ENCODE measurements around the gene FAIM2. TPM values are rescaled to one million over a fixed set of nuclear protein-coding genes. Genes with fewer than 3 reads are reported as not detected.

FAIM2 gene
- total and polyA plus RNA-seq, 2 donors (not counting 3 experiments of a cell fraction or from before 2014, with no cell fraction given) = 0.01 TPM; not detected in 1

DNA sequence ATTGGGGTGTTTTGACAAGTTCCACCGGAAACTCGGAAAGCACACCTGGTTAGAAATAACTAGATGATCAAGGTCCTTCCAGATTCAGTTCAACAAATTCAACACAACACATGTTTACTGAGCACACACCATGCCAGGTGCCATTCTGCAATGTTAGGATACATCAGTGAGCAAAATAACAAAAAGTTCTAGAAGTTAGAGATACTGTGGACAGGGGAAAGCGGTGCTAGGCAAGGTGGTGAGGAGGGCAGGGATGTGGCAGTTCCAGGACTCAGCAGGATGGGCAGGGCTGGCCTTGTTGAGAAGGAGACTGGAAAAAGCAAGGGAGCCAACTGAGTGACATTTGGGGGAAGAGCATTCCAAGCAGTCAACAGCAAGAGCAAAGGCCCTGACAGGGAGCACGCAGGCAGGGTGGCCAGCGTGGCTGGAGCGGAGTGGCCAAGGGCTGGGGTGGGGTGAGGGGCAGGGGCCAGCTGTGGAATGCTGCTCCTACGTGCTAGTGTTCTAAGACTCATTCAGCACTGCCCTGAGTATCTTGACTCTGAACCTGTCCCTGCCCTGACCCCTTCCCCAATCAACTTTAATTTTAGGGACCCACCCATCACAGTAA lies 19.4 kb upstream of the FAIM2 start:
- CTCF ChIA-PET = interaction anchor here (0.8 to 2.3 kb wide), 4 partner anchors 22 to 56 kb away, joined by 3 to 6 read pairs (median 4); no protein-coding TSS in a partner anchor

DNA sequence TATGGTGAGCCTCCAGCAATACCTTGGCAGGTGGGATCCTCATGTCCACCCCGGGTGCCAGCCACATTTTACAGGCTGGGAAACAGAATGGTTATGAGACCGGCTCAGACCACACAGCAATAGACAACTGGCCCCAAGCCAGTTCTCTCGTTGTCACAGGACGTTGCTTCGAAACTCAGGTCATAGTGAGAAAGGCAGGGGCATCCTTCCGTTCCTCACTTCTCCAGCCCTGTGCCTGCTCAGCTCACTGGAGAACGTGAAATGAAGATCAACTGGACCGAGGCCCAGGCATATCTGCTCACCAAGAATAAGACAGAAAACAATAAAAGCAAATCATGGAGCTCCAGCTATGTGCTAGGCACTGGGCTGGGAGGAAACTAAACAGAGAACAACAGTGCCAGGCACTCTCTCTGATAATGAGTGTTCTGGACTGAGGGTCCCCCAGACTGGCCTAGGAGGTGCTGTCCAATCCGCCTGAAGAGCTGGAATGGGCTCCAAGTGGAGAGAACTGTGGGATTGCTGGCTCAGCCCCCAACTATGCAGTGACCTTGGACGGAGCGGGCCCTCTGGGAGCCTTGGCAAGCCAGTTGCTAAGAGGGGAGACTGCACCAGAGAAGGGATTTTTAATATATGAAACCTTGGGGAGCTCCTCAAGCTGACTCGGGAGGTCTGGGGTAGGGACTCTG lies 18.8 kb upstream of the FAIM2 start:
- dilution Hi-C loops (cut with MboI; ENCODE audit: extremely low pct_ligation_motif_present, low sequenced_read_pairs) = no loop called here
- CTCF ChIA-PET = interaction anchor here (0.8 to 2.3 kb wide), 4 partner anchors 23 to 56 kb away, joined by 3 to 6 read pairs (median 4); no protein-coding TSS in a partner anchor

More for the DNA sequence above, 19.4 kb upstream of the FAIM2 start:
- no peaks in the 10 kb centered on the region for H3K79me2 ChIP-seq (ENCODE audit: control insufficient read depth, insufficient read depth, low read length)
- no peaks in the 10 kb centered on the region for H3K36me3 ChIP-seq (ENCODE audit: control insufficient read depth in 2 of 2, extremely low read depth in 1 of 2, insufficient read depth in 2 of 2, low read length in 2 of 2)
- no peaks in the 10 kb centered on the region for H4K20me1 ChIP-seq (replicated peaks; ENCODE audit: control insufficient read depth, extremely low read depth, insufficient read depth, low read length)
- POLR2A ChIA-PET = no interaction called here
- TF ChIP-seq FOS (IDR thresholded peaks at IDR 0.05; ENCODE audit: borderline replicate concordance, insufficient read depth, low read length) (no peak), POLR2A (IDR thresholded peaks at IDR 0.05; ENCODE audit: low read depth, low read length) (no peak), MYC (IDR thresholded peaks at IDR 0.05; ENCODE audit: low read depth, low read length) (no peak), GATA2 (IDR thresholded peaks at IDR 0.05; ENCODE audit: insufficient read depth, insufficient read length, low read depth, low read length) (no peak), EZH2 (IDR thresholded peaks at IDR 0.05; ENCODE audit: borderline replicate concordance, low read depth, low read length, severe bottlenecking) (no peak)
- TF ChIP-seq, protein P1, sequence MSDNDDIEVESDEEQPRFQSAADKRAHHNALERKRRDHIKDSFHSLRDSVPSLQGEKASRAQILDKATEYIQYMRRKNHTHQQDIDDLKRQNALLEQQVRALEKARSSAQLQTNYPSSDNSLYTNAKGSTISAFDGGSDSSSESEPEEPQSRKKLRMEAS (IDR thresholded peaks at IDR 0.05; ENCODE audit: insufficient read depth, insufficient read length) = no peak
- intact Hi-C loops (cut with micrococcal nuclease) (no loop called here), dilution Hi-C loops (cut with MboI; ENCODE audit: extremely low pct_ligation_motif_present, low sequenced_read_pairs) (no loop called here)
- H3K27ac ChIP-seq (ENCODE audit: insufficient read depth, low read depth, low read length) = no peak overlapping the region
- H3K4me1 ChIP-seq (ENCODE audit: control insufficient read depth, extremely low read depth, insufficient read depth, low read length) = peaks cover 16% of the 10 kb centered on the region
- no peak overlapping the region for H2AFZ ChIP-seq (ENCODE audit: low read depth, low read length)
- no peak overlapping the region for H3K9ac ChIP-seq (replicated peaks; ENCODE audit: extremely low read depth, insufficient read depth, low read length)
- no peaks in the 10 kb centered on the region for H3K27me3 ChIP-seq (ENCODE audit: control insufficient read depth in 2 of 2, insufficient read depth in 2 of 2, low read length in 2 of 2)
- H3K9me3 ChIP-seq (replicated peaks; ENCODE audit: control insufficient read depth, insufficient read depth, low read length) = no peaks in the 10 kb centered on the region
- FAIRE-seq (no peak), DNase-seq (ENCODE audit: low read depth, low spot score) (no peak)
- BruUV-seq (replicated peaks) = no TSS peak
- no peaks in the 10 kb centered on the region for H3K9me1 ChIP-seq (replicated peaks; ENCODE audit: control insufficient read depth, extremely low read depth, insufficient read depth, low read length)
- no peak overlapping the region for H3K4me3 ChIP-seq (replicated peaks in 1 of 3; ENCODE audit: insufficient read depth in 1 of 3, low read depth in 1 of 3, low read length in 3 of 3)
- H3K4me2 ChIP-seq (ENCODE audit: insufficient read depth, low read length) = no peak overlapping the region

More for the DNA sequence above, 18.8 kb upstream of the FAIM2 start:
- Histone ChIP-seq H3K4me3 (replicated peaks in 1 of 3; ENCODE audit: insufficient read depth in 1 of 3, low read depth in 1 of 3, low read length in 3 of 3) (no peak overlapping the region), H3K4me2 (ENCODE audit: insufficient read depth, low read length) (no peak overlapping the region), H3K27me3 (ENCODE audit: control insufficient read depth in 2 of 2, insufficient read depth in 2 of 2, low read length in 2 of 2) (no peaks in the 10 kb centered on the region), H3K9me3 (replicated peaks; ENCODE audit: control insufficient read depth, insufficient read depth, low read length) (no peaks in the 10 kb centered on the region), H4K20me1 (replicated peaks; ENCODE audit: control insufficient read depth, extremely low read depth, insufficient read depth, low read length) (no peaks in the 10 kb centered on the region), H3K27ac (ENCODE audit: insufficient read depth, low read depth, low read length) (no peak overlapping the region), H3K9me1 (replicated peaks; ENCODE audit: control insufficient read depth, extremely low read depth, insufficient read depth, low read length) (no peaks in the 10 kb centered on the region), H3K9ac (replicated peaks; ENCODE audit: extremely low read depth, insufficient read depth, low read length) (no peak overlapping the region), H3K79me2 (ENCODE audit: control insufficient read depth, insufficient read depth, low read length) (no peaks in the 10 kb centered on the region), H3K36me3 (ENCODE audit: control insufficient read depth in 2 of 2, extremely low read depth in 1 of 2, insufficient read depth in 2 of 2, low read length in 2 of 2) (no peaks in the 10 kb centered on the region), H2AFZ (ENCODE audit: low read depth, low read length) (no peak overlapping the region), H3K4me1 (ENCODE audit: control insufficient read depth, extremely low read depth, insufficient read depth, low read length) (peaks cover 16% of the 10 kb centered on the region)
- no peak for FAIRE-seq
- no peak for DNase-seq (ENCODE audit: low read depth, low spot score)
- TF ChIP-seq MYC (IDR thresholded peaks at IDR 0.05; ENCODE audit: low read depth, low read length) = no peak
- TF ChIP-seq JUN (IDR thresholded peaks at IDR 0.05; ENCODE audit: borderline replicate concordance, insufficient read depth, insufficient read length, low read depth) = no peak
- no peak for TF ChIP-seq FOS (IDR thresholded peaks at IDR 0.05; ENCODE audit: borderline replicate concordance, insufficient read depth, low read length)
- TF ChIP-seq GATA2 (IDR thresholded peaks at IDR 0.05; ENCODE audit: insufficient read depth, insufficient read length, low read depth, low read length) = no peak
- no peak for TF ChIP-seq EZH2 (IDR thresholded peaks at IDR 0.05; ENCODE audit: borderline replicate concordance, low read depth, low read length, severe bottlenecking)
- no peak for TF ChIP-seq POLR2A (IDR thresholded peaks at IDR 0.05; ENCODE audit: low read depth, low read length)
- TF ChIP-seq, protein P1 (IDR thresholded peaks at IDR 0.05; ENCODE audit: insufficient read depth, insufficient read length) = no peak
- TF ChIP-seq, protein P2, sequence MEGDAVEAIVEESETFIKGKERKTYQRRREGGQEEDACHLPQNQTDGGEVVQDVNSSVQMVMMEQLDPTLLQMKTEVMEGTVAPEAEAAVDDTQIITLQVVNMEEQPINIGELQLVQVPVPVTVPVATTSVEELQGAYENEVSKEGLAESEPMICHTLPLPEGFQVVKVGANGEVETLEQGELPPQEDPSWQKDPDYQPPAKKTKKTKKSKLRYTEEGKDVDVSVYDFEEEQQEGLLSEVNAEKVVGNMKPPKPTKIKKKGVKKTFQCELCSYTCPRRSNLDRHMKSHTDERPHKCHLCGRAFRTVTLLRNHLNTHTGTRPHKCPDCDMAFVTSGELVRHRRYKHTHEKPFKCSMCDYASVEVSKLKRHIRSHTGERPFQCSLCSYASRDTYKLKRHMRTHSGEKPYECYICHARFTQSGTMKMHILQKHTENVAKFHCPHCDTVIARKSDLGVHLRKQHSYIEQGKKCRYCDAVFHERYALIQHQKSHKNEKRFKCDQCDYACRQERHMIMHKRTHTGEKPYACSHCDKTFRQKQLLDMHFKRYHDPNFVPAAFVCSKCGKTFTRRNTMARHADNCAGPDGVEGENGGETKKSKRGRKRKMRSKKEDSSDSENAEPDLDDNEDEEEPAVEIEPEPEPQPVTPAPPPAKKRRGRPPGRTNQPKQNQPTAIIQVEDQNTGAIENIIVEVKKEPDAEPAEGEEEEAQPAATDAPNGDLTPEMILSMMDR (IDR thresholded peaks at IDR 0.05; ENCODE audit: extremely low read depth in 1 of 2, insufficient read depth in 1 of 2, low read depth in 1 of 2, low read length in 2 of 2) = no peak
- no peak for TF ChIP-seq POLR2AphosphoS5 (IDR thresholded peaks at IDR 0.05; ENCODE audit: insufficient read depth, low read depth, low read length)
- no TSS peak for BruUV-seq (replicated peaks)
- intact Hi-C loops (cut with micrococcal nuclease) = no loop called here
- POLR2A ChIA-PET = interaction anchor here (0.7 kb wide), 1 partner anchor 15 kb away, joined by 3 read pairs; no protein-coding TSS in a partner anchor
